NCI-H748 (cell line): ENCODE measurements around the gene CCDC88C.

ENCODE experiments used
- DNase-seq: peaks from one replicate; lab custom pipeline; 2025; ENCODE audit not compliant: unreplicated experiment; lab: John Stamatoyannopoulos, UW

CCDC88C gene

DNA sequence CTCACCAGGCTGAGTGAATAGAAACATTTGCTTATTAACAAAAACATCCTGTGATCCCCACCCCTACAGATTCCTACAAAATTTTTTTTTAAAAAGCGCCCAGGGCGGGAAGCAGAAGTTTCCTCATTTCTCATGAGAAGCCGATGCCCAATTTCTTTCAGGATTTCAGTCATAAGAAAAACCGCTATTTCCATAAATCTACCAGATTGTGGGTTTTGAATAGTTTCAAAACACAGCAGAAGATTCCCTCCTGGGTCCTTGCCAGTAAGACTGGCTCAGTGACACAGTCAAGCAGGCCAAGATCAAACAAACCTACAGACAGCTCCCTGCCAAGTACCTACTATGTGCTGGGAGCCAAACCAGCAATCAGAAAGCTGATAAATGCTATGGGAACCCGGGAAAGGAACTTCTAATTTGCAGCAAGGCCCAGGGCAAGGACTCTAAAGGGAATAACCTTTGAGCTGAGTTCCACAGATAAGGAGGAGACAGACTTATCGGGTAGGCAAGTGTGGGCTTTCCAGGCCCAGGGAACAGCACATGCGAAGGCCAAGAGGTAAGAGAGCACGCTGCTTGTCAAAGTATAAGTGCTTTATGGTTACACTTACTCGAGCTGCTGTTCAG, 68.7 kb downstream of the CCDC88C start:
- DNase-seq: no peak

GRCh38 chr14:91346838-91347173, 70.8 kb downstream of the CCDC88C start:
- no peak for DNase-seq

DNA sequence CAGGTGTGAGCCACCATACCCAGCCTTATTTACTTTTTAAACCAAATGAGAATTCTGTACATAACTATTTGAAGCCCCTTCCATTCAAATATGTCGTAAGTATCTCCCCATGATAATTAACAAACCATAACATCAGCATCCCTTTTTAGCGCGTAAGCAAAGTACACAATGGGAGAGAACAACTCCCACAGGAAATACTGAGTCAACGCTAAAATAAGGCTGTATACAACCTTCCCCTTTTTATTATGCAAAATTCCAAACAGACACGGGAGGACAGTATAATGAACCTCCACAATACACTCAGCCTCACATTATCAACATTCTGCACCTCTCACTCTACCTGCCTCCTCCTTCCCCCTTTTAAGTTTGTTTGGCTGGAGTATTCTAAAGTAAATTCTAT, 73.5 kb downstream of the CCDC88C start:
- DNase-seq: peak; percentile 36

DNA sequence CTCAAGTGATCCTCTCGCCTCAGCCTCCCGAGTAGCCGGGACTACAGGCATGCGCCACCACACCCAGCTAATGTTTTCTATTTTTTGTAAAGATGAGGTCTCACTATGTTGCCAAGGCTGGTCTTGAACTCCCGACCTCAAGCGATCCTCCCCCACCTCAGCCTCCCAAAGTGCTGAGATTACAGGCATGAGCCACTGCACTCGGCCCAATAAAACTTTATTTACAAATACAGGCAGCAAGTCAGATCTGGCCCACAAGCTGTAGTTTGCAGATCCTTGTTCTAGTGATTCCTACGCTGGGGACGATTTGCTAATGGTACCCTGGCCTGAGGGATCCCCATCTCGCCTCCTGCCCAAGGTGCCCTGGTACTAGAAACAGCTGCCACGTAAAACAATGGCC, 74.6 kb downstream of the CCDC88C start:
- no peak for DNase-seq

GRCh38 chr14:91342206-91342760, 75.3 kb downstream of the CCDC88C start:
- no peak for DNase-seq

DNA sequence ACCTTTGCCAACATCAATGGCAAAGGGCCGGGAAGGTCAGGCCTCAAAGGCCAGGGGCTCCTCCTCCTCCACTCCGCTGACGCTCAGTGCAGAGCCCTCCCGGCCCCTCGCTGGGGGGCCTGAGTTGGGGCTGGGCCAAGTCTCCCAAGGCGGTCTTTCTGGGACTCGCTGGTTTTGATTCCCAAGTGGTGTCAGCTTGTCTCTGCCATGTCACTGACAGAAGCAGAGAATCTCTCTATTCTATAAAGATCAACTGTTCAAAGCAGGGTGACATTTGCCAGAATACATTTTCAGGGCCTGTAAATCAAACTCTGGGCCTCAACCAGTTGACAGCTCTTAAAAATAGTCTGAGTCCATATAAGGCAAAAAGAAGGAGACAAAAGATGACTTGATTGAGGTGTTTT, 75.9 kb downstream of the CCDC88C start:
- DNase-seq: no peak

DNA sequence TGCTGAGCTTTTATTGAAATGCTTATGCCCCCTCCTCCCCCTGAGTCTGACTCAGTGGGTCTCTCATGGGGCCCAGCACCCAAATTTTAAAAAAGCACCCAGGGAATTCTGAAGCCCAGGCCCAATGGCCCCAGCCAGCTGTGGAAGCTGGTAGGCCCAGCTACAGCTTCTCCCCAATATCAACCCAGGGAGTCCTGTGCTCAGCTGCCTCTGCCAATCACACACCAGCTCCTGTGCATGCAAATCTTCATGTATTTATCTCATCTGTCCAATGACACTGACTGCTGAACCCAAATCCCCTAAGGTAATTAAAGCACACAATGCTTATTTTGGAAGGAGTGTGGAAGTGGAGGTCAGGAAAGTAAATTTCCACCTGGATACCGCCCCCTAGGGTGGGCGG, 76.3 kb downstream of the CCDC88C start:
- DNase-seq: no peak

DNA sequence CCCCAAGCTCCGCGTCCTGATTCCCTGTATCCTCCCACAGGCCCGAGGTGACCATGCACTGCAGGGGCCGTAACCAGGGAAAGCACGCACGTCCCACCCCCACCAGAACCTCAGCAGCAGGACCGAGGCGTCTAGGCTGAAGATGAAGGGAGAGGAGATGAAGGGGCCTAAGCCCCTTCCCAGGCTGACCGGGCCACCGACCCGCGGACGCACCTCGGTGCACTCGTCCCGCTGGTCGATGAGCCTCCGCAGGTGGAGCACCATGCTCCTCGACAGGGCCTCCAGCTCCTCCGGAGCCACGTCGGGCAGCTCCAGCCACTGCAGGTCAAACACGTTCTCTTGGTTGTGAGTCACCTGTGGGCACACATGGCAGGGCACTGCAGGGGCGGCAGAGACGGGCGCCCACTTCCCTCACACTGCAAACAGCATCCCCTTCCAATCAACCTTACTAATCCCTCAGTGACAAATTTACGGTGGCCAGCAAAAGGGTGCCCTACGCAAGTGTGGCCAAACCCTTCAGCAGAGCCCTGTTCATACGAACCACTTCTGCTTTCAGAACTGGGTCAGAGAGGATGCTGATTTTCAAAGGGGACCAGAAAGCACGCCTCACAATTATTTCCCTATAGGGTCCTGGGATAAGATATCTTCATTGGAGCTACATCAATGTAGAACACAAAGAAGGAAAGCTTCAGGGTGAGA, 77.8 kb downstream of the CCDC88C start:
- no peak for DNase-seq

- DNase-seq: no peak
These were observed 78.5 kb downstream of the CCDC88C start for GRCh38 chr14:91339076-91339475.

- no peak for DNase-seq
These were observed 79.2 kb downstream of the CCDC88C start for GRCh38 chr14:91338379-91338778.

- DNase-seq: no peak
These were observed 79.8 kb downstream of the CCDC88C start for GRCh38 chr14:91337699-91338335.

- no peak for DNase-seq
These were observed 81.5 kb downstream of the CCDC88C start for GRCh38 chr14:91336093-91336450.

DNA sequence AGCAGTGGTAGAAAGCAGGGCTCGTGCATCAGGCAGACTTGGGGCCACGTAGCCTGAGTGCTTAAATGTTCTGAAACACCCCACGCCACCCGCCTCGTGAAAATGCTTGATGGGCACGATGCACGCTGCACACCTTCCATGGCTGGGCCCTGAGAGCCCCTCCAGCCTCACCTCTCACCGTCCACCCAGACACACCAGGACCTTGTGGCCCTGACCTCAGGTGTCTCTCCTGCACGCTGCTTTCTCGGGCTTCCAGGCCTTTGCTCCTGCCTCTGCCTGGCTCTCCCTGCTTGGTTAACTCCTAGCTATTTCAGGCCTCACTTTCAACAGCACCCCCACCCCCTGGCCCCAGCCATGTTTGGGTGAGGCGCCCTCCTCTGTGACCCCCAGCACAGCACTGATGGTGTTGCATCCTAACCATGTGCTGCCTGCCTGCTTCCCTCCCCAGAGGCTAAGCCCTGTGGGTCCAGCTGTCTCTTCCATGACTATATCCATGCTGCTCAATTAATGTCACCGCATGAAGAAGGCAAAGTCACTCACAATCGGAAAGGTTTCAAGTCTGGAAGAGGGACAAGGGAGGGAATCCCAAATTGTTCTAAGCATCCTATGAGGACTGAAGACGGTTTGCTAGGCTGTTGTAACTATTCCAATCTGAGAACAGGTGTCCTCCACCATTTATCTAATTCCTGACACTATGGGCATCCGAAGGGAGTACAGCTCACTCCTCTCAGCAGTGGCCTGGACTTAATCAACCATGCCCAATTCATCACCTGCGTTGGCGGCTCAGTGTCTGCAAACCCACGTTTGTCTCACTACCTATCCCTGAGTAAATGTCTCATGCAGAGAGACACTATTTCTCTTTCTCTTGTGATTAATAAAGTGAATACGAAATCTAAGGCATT, 82.2 kb downstream of the CCDC88C start:
- DNase-seq: no peak

DNA sequence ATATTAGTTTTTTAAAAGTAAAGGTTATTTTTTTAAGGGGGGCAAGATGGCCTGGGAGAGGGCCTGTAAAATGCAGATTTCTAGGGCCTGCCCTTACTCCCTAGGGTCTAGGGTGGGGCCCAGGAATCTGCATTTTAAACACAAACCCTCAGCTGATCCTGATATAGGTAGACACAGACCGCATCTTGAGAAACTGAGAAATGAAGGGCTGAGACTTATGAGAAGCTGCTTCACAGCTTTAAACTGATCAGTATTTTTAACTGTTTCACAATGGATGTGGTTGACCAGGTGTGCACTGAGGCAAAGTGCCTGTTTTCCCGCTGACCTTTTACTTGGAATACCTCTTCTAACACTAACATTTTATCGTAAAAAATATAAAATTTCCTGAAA, 84.0 kb downstream of the CCDC88C start:
- DNase-seq: no peak

DNA sequence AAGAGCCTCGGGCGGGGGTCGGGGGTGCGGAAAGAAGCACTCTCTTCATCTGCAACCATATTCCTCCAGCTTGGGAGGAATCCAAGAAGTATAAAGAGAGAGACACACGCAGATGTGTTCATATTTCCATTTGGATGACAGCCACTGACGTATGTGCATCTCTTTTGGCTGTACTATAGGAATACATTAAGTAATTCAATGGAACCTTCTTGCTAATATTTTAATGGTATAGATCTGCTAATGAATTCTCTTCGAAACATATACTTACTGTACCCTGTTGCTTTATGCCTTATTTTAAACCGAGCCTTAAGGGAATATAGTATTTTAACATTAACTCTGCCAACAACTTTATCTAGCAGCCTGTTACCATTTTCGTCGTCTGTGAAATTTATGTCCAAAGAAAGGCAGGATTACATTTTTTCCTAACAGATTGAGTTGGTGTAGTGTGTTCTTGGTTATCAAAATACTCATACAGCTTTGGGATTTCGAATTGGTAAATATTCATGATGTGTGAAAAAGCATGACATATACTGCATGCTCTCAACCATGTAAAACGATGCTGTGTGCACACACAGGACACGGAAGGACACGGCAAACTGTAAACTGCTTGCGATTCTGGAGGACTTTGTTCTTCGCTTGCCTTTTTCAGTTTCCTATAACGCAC, 84.5 kb downstream of the CCDC88C start:
- no peak for DNase-seq

DNA sequence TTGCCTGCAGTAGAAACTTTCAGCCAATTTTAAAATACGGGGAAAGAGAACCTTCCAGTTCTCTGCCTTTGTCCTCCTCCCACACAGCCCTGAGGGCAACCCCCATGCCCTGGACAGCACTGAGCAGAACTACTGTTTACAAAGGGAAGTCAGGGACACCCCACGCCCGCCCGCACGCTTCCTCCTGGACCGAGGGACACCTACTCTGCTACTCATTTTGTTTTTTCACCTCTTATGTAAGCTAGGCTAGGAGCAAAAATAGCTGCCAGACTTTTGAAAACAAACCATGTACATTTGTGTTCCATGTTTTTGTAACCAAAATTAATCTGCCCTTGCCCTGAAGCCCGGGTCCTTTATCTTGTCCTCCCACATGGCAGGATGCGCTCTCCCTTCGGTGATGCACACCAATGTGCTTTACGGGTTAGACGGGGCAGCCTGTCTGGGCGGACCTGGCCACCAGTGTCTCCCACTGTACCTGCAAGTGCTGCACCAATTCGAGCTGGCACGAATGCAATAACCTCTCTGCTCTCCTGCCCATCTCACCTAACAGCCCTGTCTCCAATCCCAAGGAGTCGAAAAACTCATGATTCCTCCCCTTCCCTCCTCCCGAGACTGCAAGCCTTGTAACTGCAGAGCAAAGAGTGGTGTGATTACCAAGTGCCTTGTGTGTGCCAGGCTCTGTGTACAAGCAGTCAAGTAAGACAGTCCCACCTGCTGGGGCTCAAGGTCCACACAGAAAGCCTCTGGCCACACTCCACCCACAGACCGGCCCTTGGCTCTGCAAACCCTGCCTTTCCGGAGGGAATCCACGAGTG, 85.2 kb downstream of the CCDC88C start:
- DNase-seq: no peak

DNA sequence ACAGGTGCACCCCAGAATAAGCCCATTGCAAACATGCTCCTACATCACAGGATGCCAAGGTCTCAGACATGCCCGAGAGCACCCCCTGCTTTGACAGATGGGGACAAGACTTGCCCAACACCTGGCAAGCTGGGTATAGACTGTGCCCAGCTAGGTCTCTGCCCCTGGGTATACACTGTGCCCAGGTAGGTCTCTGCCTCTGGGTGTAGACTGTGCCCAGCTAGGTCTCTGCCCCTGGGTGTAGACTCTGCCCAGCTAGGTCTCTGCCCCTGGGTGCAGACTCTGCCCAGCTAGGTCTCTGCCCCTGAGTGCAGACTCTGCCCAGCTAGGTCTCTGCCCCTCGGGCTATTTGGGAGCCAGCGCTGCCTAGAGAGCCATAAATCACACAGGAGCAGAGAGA, 85.9 kb downstream of the CCDC88C start:
- no peak for DNase-seq

GRCh38 chr14:91330856-91331255, 86.8 kb downstream of the CCDC88C start:
- DNase-seq: no peak

DNA sequence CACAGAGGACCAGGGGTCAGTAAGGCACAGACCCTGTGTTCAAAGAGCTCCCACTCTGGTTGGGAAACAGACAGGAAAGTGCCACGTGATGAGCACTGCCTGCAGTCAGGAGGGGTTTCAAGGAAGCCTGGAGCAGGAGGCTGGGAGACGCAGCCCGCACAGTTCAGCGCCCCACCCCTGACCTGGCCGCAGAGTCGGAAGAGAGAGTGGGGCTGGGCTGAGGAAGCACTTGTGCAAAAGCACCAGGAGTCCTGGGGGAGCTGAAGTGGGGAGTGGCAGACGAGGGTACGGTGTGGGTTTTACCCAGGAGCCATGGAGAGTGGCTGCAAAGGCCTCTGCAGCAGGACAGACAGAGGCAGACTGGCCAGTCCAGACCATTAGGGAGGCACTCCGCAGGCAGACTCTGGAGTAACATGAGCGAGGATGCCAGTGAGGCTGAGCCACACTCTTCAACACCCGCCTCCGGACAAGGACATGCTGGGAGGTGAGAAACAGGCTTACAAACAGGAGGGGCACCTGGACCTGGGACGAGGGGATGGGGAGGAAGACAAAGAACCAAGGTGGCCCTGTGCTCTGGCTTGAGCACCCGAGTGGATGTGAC, 87.4 kb downstream of the CCDC88C start:
- DNase-seq: no peak
